Adrenal gland (tissue), 12 donors: ENCODE measurements around the gene PCDHGB6. TPM values are rescaled to one million over a fixed set of nuclear protein-coding genes. Genes with fewer than 3 reads are reported as not detected.
A peak's percentile ranks its signal among the peaks of the same experiment; 100 is the strongest.
"Not testable (repeated sequence)": the region's sequence is repeated elsewhere in the genome, so short reads cannot be mapped to it uniquely, and the experiment has no call there.

Experiments
- DNase-seq, 7 donors: peaks; one replicate each; pipeline ENCODE4 v3.0.0-alpha.2; 2019 to 2020
- H3K27ac ChIP-seq, 5 donors: fragments of 200-600 bp; sonication (generic) in 4 of 5; 1 replicate in 3 of 5; 2 replicates in 2 of 5; pipeline versions ENCODE4 v1.5.1 to v1.8.0; 2016 to 2020; ENCODE audit warnings: mild to moderate bottlenecking in 1 of 5
- H3K27me3 ChIP-seq: fragments of 200-600 bp; 2 replicates; pipeline ENCODE4 v1.8.0; 2021
- H3K36me3 ChIP-seq, 2 donors: fragments of 200-600 bp; replicated peaks in 1 of 2; 1 replicate in 1 of 2; 2 replicates in 1 of 2; pipeline versions ENCODE4 v1.5.1 to v1.8.0; 2018 to 2022
- H3K4me1 ChIP-seq, 2 donors: fragments of 200-600 bp; replicated peaks in 1 of 2; 1 replicate in 1 of 2; 2 replicates in 1 of 2; pipeline versions ENCODE4 v1.5.1 to v1.8.0; 2018 to 2021
- H3K4me3 ChIP-seq, 4 donors: fragments of 200-600 bp; sonication (generic) in 3 of 4; one replicate each; pipeline ENCODE4 v1.5.1; 2016 to 2018
- H3K9me3 ChIP-seq, 3 donors: fragments of 200-600 bp; sonication (generic) in 1 of 3; replicated peaks in 1 of 3; 1 replicate in 2 of 3; 2 replicates in 1 of 3; pipeline versions ENCODE4 v1.5.1 to v1.8.0; 2016 to 2021
- POLR2A ChIP-seq, 2 donors: fragments of 450-650 bp; IDR thresholded peaks; one replicate each; pipeline ENCODE4 v1.6.1; 2017; ENCODE audit warnings: antibody characterized with exemption in 2 of 2, mild to moderate bottlenecking in 2 of 2, moderate library complexity in 1 of 2
- WGBS, 4 donors: extraction: QIAGEN DNeasy Blood & Tissue Kit in 2 of 4; methylation state at CpG; one replicate each; pipeline versions ENCODE4 v1.1.5 to v1.1.7; 2013 to 2017; 5-methylcytosine and 5-hydroxymethylcytosine counted together
- intact Hi-C, 2 donors: fragments of 100-400 bp; cut with DNase I; formaldehyde crosslinking; loops; one replicate each; pipeline versions ENCODE4 v1.14.1 to v1.15.0; 2022 to 2023
- polyA plus RNA-seq, 3 donors: library from polyadenylated mRNA; stranded (reverse); fragments of 200-250 nt in 2 of 3; fragments of 350-450 nt in 1 of 3; fragmentation: Illumina TruSeq in 1 of 3; extraction: RNeasy Lipid Tissue Mini Kit (QIAGEN cat#74804) in 1 of 3; gene quantifications; one replicate each; pipeline ENCODE4 v1.2.3, GENCODE V29; 2013 to 2014
- total RNA-seq, 9 donors: library from RNA; depleted of rRNA in 4 of 9; stranded (reverse); fragments of >200 nt in 4 of 9; fragments of 120-200 nt in 1 of 9; fragmentation: NEBNext Ultra II Directional in 1 of 9; extraction: Animal tissue kit (Norgen Biotek cat#: 25700) in 1 of 9; gene quantifications; one replicate each; pipeline versions ENCODE4 v1.1.0 to v1.2.4, GENCODE V29; 2013 to 2023
- TF ChIP-seq, protein P1 (sequence below), 6 experiments: fragments of 450-650 bp in 4 of 6; fragments of 200-600 bp in 2 of 6; sonication (generic) in 1 of 6; IDR thresholded peaks; 1 replicate in 5 of 6; 2 replicates in 1 of 6; pipeline versions ENCODE4 v1.5.1 to v1.8.0; 2016 to 2021; ENCODE audit warnings: antibody characterized with exemption in 6 of 6, mild to moderate bottlenecking in 2 of 6, moderate library complexity in 1 of 6
- donor health status: healthy with polysubstance abuse.
- donor health status: Bipolar disorder and iron deficiency.
- donor health status: DM: yes; HTN: yes; CAD: no.
- donor health status: DM: no; HTN: no; CAD: no.
- donor health status: DM: no; HTN: no; CAD: no.
- donor health status: DM: yes; HTN: yes; CAD: no.

Gene PCDHGB6
- total and polyA plus RNA-seq, 12 donors, result 0.61 to 15.9 (median 8.9) TPM

DNA sequence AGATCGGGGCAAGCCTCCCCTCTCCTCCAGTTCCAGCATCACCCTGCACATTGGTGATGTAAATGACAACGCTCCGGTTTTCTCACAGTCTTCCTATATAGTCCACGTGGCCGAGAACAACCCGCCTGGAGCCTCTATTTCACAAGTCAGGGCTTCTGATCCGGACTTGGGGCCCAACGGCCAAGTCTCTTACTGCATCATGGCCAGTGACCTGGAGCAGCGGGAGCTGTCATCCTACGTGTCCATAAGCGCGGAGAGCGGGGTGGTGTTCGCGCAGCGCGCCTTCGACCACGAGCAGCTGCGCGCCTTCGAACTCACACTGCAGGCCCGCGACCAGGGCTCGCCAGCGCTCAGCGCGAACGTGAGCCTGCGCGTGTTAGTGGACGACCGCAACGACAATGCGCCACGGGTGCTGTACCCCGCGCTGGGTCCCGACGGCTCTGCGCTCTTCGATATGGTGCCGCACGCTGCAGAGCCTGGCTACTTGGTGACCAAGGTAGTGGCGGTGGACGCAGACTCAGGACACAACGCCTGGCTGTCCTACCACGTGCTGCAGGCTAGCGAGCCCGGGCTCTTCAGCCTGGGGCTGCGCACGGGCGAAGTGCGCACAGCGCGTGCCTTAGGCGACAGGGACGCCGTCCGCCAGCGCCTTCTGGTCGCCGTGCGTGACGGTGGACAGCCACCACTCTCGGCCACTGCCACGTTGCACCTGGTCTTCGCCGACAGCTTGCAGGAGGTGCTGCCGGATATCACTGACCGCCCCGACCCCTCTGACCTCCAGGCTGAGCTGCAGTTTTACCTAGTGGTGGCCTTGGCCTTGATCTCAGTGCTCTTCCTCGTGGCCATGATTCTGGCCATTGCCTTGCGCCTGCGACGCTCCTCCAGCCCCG is 18.4 kb upstream of the PCDHGB6 start:
- H3K4me3 ChIP-seq, result no peak overlapping the region
- intact Hi-C loops, result no loop called here
- H3K36me3 ChIP-seq, result no peaks in the 10 kb centered on the region
- DNase-seq, result peak in 1 of 7 donors; percentile 20
- TF ChIP-seq POLR2A (IDR thresholded peaks at IDR 0.05), result no peak
- TF ChIP-seq, protein P1, sequence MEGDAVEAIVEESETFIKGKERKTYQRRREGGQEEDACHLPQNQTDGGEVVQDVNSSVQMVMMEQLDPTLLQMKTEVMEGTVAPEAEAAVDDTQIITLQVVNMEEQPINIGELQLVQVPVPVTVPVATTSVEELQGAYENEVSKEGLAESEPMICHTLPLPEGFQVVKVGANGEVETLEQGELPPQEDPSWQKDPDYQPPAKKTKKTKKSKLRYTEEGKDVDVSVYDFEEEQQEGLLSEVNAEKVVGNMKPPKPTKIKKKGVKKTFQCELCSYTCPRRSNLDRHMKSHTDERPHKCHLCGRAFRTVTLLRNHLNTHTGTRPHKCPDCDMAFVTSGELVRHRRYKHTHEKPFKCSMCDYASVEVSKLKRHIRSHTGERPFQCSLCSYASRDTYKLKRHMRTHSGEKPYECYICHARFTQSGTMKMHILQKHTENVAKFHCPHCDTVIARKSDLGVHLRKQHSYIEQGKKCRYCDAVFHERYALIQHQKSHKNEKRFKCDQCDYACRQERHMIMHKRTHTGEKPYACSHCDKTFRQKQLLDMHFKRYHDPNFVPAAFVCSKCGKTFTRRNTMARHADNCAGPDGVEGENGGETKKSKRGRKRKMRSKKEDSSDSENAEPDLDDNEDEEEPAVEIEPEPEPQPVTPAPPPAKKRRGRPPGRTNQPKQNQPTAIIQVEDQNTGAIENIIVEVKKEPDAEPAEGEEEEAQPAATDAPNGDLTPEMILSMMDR (IDR thresholded peaks at IDR 0.05), result no peak
- H3K27me3 ChIP-seq, result no peaks in the 10 kb centered on the region
- H3K27ac ChIP-seq, result no peak overlapping the region
- H3K4me1 ChIP-seq, result no peaks in the 10 kb centered on the region
- 30 to 63% (median 35%) methylated on average over 12 to 77 of the region's 77 CpGs for WGBS, 4 donors
- peaks cover 0 to 47% (median 14%) of the 10 kb centered on the region in 3 donors for H3K9me3 ChIP-seq

- Histone ChIP-seq H3K4me3 (no peak within 1 kb of the TSS), H3K27me3 (no peaks in the 10 kb centered on the region), H3K36me3 (no peaks in the 10 kb centered on the region), H3K27ac (no peak within 1 kb of the TSS), H3K4me1 (no peaks in the 10 kb centered on the region), H3K9me3 (peaks cover 5 to 49% (median 15%) of the 10 kb centered on the region in 3 donors)
- WGBS, 4 donors, result 21 to 35% (median 25%) methylated on average over 35 to 38 of the region's 38 CpGs
- TF ChIP-seq POLR2A (IDR thresholded peaks at IDR 0.05), result no peak
- TF ChIP-seq, protein P1 (IDR thresholded peaks at IDR 0.05), result no peak
- DNase-seq, result no peak
- intact Hi-C loops, result no loop called here
Observed at GRCh38 chr5:141392429-141393198, 15.2 kb upstream of the PCDHGB6 start, which contains the start of gene PCDHGA8. Gene PCDHGA8 (plus strand): TSS chr5:141392633. CDS start chr5:141392814, 181 bp downstream.

- intact Hi-C loops, result no loop called here
- H3K27me3 ChIP-seq, result no peaks in the 10 kb centered on the region
- H3K27ac ChIP-seq, result no peak overlapping the region
- no peak for DNase-seq
- no peaks in the 10 kb centered on the region for H3K4me1 ChIP-seq
- peaks cover 5 to 48% (median 15%) of the 10 kb centered on the region in 3 donors for H3K9me3 ChIP-seq
- no peaks in the 10 kb centered on the region for H3K36me3 ChIP-seq
- TF ChIP-seq, protein P1 (IDR thresholded peaks at IDR 0.05), result no peak
- no peak for TF ChIP-seq POLR2A (IDR thresholded peaks at IDR 0.05)
- WGBS, 4 donors, result 26 to 45% (median 34%) methylated on average over 14 to 21 of the region's 21 CpGs
- H3K4me3 ChIP-seq, result no peak overlapping the region
Observed at GRCh38 chr5:141393267-141393666, 14.6 kb upstream of the PCDHGB6 start.

- H3K36me3 ChIP-seq, intact Hi-C loops, DNase-seq, H3K4me1 ChIP-seq, H3K27me3 ChIP-seq, H3K27ac ChIP-seq, H3K4me3 ChIP-seq: not testable (repeated sequence)
- peaks cover 5 to 49% (median 15%) of the 10 kb centered on the region in 3 donors for H3K9me3 ChIP-seq
- WGBS, 4 donors, result 27 to 39% (median 34%) methylated on average over 4 to 43 of the region's 53 CpGs
Observed at GRCh38 chr5:141394401-141395187, 13.2 kb upstream of the PCDHGB6 start.
